T-helper 17 cell (primary cell): ENCODE results near the gene SLC35F5. TPM values are rescaled to one million over a fixed set of nuclear protein-coding genes. Genes with fewer than 3 reads are reported as not detected.
"Not testable (repeated sequence)": the region's sequence is repeated elsewhere in the genome, so short reads cannot be mapped to it uniquely, and the experiment has no call there.

Experiments used
- ATAC-seq: fragments of 150-1000 bp; cut with Tn5 transposase; 2 replicates; pipeline ENCODE4 v1.10.0; 2021; ENCODE audit warnings: mild to moderate bottlenecking, moderate library complexity
- DNase-seq, 3 donors: peaks; one replicate each; pipeline versions ENCODE4 v3.0.0 to v3.0.0-alpha.2; 2020 to 2021
- H3K9me3 ChIP-seq: one replicate; pipeline ENCODE4 v1.7.0; 2013; ENCODE audit warnings: low read length, mild to moderate bottlenecking; ENCODE audit not compliant: control insufficient read depth, poor library complexity, severe bottlenecking
- H3K27ac Mint-ChIP-seq: one replicate; pipeline ENCODE4 v1.8.0; 2022; ENCODE audit warnings: mild to moderate bottlenecking, moderate library complexity, mixed read lengths
- H3K27me3 Mint-ChIP-seq: one replicate; pipeline ENCODE4 v1.8.0; 2022; ENCODE audit warnings: mixed read lengths
- H3K36me3 Mint-ChIP-seq: one replicate; pipeline ENCODE4 v1.8.0; 2022; ENCODE audit warnings: low read depth, mixed read lengths
- H3K4me1 Mint-ChIP-seq: one replicate; pipeline ENCODE4 v1.8.0; 2022; ENCODE audit warnings: mild to moderate bottlenecking, mixed read lengths
- H3K4me3 Mint-ChIP-seq: one replicate; pipeline ENCODE4 v1.8.0; 2022; ENCODE audit warnings: mild to moderate bottlenecking, moderate library complexity, mixed read lengths
- total RNA-seq, 4 donors: library from RNA in 2 of 4; stranded (reverse) in 2 of 4; gene quantifications; one replicate each; pipeline ENCODE4 v1.2.3 and lab custom pipeline; 2022 to 2026

SLC35F5 gene
- total RNA-seq (10 to 100 TPM; 19.5 to 28.1 TPM), total RNA-seq (lab: John Stamatoyannopoulos, UW) (38.0 to 52.5 reads per million in 2 donors)

GRCh38 chr2:113756355-113757137 is at the start of gene SLC35F5:
Gene SLC35F5, minus strand, starts transcription at chr2:113756642. Its CDS starts 233 bp downstream, at chr2:113756409.
- ATAC-seq = peak; percentile 92
- H3K27ac Mint-ChIP-seq = peak within 1 kb of the TSS; percentile 97
- H3K4me1 Mint-ChIP-seq = peaks cover 12% of the 10 kb centered on the region
- H3K27me3 Mint-ChIP-seq = peaks cover 4% of the 10 kb centered on the region
- peak within 1 kb of the TSS; percentile 95 for H3K4me3 Mint-ChIP-seq
- peaks cover 4% of the 10 kb centered on the region for H3K36me3 Mint-ChIP-seq
- no peaks in the 10 kb centered on the region for H3K9me3 ChIP-seq
- peak; percentile 91 to 97 (median 95) for DNase-seq

GRCh38 chr2:113799375-113799774 is 42.9 kb upstream of the SLC35F5 start:
- ATAC-seq (no peak), DNase-seq (no peak)
- H3K36me3 Mint-ChIP-seq = peaks cover 2% of the 10 kb centered on the region
- H3K4me3 Mint-ChIP-seq = no peak overlapping the region
- H3K27ac Mint-ChIP-seq = no peak overlapping the region
- H3K27me3 Mint-ChIP-seq = peaks cover 4% of the 10 kb centered on the region
- no peaks in the 10 kb centered on the region for H3K9me3 ChIP-seq
- H3K4me1 Mint-ChIP-seq = peaks cover 7% of the 10 kb centered on the region

- H3K36me3 Mint-ChIP-seq = peaks cover 2% of the 10 kb centered on the region
- H3K9me3 ChIP-seq = no peaks in the 10 kb centered on the region
- no peak overlapping the region for H3K27ac Mint-ChIP-seq
- H3K4me1 Mint-ChIP-seq = peaks cover 9% of the 10 kb centered on the region
- H3K4me3 Mint-ChIP-seq = no peak overlapping the region
- DNase-seq = no peak
- ATAC-seq = no peak
- peaks cover 4% of the 10 kb centered on the region for H3K27me3 Mint-ChIP-seq
Observed at GRCh38 chr2:113797237-113797636, 40.8 kb upstream of the SLC35F5 start.

GRCh38 chr2:113796592-113797175 is 40.2 kb upstream of the SLC35F5 start:
- Mint-ChIP-seq H3K4me3 (no peak overlapping the region), H3K36me3 (peaks cover 2% of the 10 kb centered on the region), H3K4me1 (peaks cover 12% of the 10 kb centered on the region), H3K27ac (no peak overlapping the region), H3K27me3 (peaks cover 4% of the 10 kb centered on the region)
- DNase-seq (no peak), ATAC-seq (no peak)
- H3K9me3 ChIP-seq = no peaks in the 10 kb centered on the region

GRCh38 chr2:113795405-113795920 is 39.0 kb upstream of the SLC35F5 start:
- no peak for ATAC-seq
- H3K9me3 ChIP-seq = no peaks in the 10 kb centered on the region
- no peak for DNase-seq
- Mint-ChIP-seq H3K4me1 (peaks cover 12% of the 10 kb centered on the region), H3K4me3 (no peak overlapping the region), H3K27me3 (peaks cover 4% of the 10 kb centered on the region), H3K27ac (no peak overlapping the region), H3K36me3 (peaks cover 2% of the 10 kb centered on the region)

GRCh38 chr2:113791697-113792590 is 35.5 kb upstream of the SLC35F5 start:
- DNase-seq (no peak), ATAC-seq (no peak)
- H3K4me1 Mint-ChIP-seq = peaks cover 7% of the 10 kb centered on the region
- H3K9me3 ChIP-seq = no peaks in the 10 kb centered on the region
- peaks cover 4% of the 10 kb centered on the region for H3K36me3 Mint-ChIP-seq
- H3K27me3 Mint-ChIP-seq = peaks cover 10% of the 10 kb centered on the region
- H3K4me3 Mint-ChIP-seq = no peak overlapping the region
- no peak overlapping the region for H3K27ac Mint-ChIP-seq

- DNase-seq (no peak), ATAC-seq (no peak)
- Mint-ChIP-seq H3K36me3 (peaks cover 2% of the 10 kb centered on the region), H3K4me3 (no peak overlapping the region), H3K27me3 (peaks cover 17% of the 10 kb centered on the region), H3K4me1 (peaks cover 5% of the 10 kb centered on the region), H3K27ac (no peak overlapping the region)
- H3K9me3 ChIP-seq = no peaks in the 10 kb centered on the region
Observed at GRCh38 chr2:113784823-113785744, 28.6 kb upstream of the SLC35F5 start.

GRCh38 chr2:113780472-113780871 is 24.0 kb upstream of the SLC35F5 start:
- H3K4me3 Mint-ChIP-seq = no peak overlapping the region

GRCh38 chr2:113777371-113777770 is 20.9 kb upstream of the SLC35F5 start:
- Mint-ChIP-seq H3K27me3 (no peaks in the 10 kb centered on the region), H3K27ac (no peak overlapping the region), H3K4me1 (peaks cover 6% of the 10 kb centered on the region), H3K4me3 (no peak overlapping the region), H3K36me3 (no peaks in the 10 kb centered on the region)
- ATAC-seq = no peak
- no peaks in the 10 kb centered on the region for H3K9me3 ChIP-seq
- DNase-seq = no peak

More at GRCh38 chr2:113780472-113780871, 24.0 kb upstream of the SLC35F5 start:
- H3K4me1 Mint-ChIP-seq = peaks cover 9% of the 10 kb centered on the region
- H3K27ac Mint-ChIP-seq = no peak overlapping the region
- H3K36me3 Mint-ChIP-seq = no peaks in the 10 kb centered on the region
- peaks cover 10% of the 10 kb centered on the region for H3K27me3 Mint-ChIP-seq
- no peak for DNase-seq
- H3K9me3 ChIP-seq = no peaks in the 10 kb centered on the region
- no peak for ATAC-seq

- no peaks in the 10 kb centered on the region for H3K9me3 ChIP-seq
- no peak overlapping the region for H3K4me3 Mint-ChIP-seq
- H3K27me3 Mint-ChIP-seq = no peaks in the 10 kb centered on the region
- no peak overlapping the region for H3K27ac Mint-ChIP-seq
- no peak for ATAC-seq
- no peaks in the 10 kb centered on the region for H3K36me3 Mint-ChIP-seq
- no peak for DNase-seq
- H3K4me1 Mint-ChIP-seq = peaks cover 6% of the 10 kb centered on the region
Observed at GRCh38 chr2:113776949-113777348, 20.5 kb upstream of the SLC35F5 start.

GRCh38 chr2:113774616-113775015 is 18.2 kb upstream of the SLC35F5 start:
- H3K4me1 Mint-ChIP-seq, ATAC-seq, H3K4me3 Mint-ChIP-seq, H3K27ac Mint-ChIP-seq, H3K9me3 ChIP-seq, DNase-seq, H3K36me3 Mint-ChIP-seq, H3K27me3 Mint-ChIP-seq: not testable (repeated sequence)

GRCh38 chr2:113770929-113771328 is 14.5 kb upstream of the SLC35F5 start:
- Mint-ChIP-seq H3K27me3 (no peaks in the 10 kb centered on the region), H3K4me1 (no peaks in the 10 kb centered on the region), H3K4me3 (no peak overlapping the region), H3K36me3 (no peaks in the 10 kb centered on the region), H3K27ac (no peak overlapping the region)
- no peaks in the 10 kb centered on the region for H3K9me3 ChIP-seq
- DNase-seq (no peak), ATAC-seq (no peak)
